H9 (cell line): Measurements from ENCODE around the gene OR6S1. TPM values are rescaled to one million over a fixed set of nuclear protein-coding genes. Genes with fewer than 3 reads are reported as not detected.

ENCODE experiments used
- DNase-seq: peaks from one replicate; pipeline ENCODE4 v3.0.0-alpha.2; 2017
- H2AFZ ChIP-seq: one replicate; pipeline ENCODE4 v1.6.1; 2013; ENCODE audit warnings: mild to moderate bottlenecking, low read length, control low read depth, moderate library complexity
- H2AK5ac ChIP-seq: 2 replicates; pipeline ENCODE4 v1.6.1; 2013; ENCODE audit warnings: low read length, control low read depth, mixed read lengths; ENCODE audit not compliant: insufficient read length
- H2BK120ac ChIP-seq: one replicate; pipeline ENCODE4 v1.6.1; 2013; ENCODE audit warnings: low read depth, mild to moderate bottlenecking, low read length, control low read depth, inconsistent platforms; ENCODE audit not compliant: poor library complexity, severe bottlenecking
- H2BK12ac ChIP-seq: 2 replicates; pipeline ENCODE4 v1.6.1; 2013; ENCODE audit warnings: low read length, control low read depth, mixed read lengths, low read depth; ENCODE audit not compliant: insufficient read length
- H2BK15ac ChIP-seq: 2 replicates; pipeline ENCODE4 v1.6.1; 2013; ENCODE audit warnings: low read depth, low read length, control low read depth
- H2BK20ac ChIP-seq: one replicate; pipeline ENCODE4 v1.6.1; 2013; ENCODE audit warnings: low read depth, mild to moderate bottlenecking, low read length, control low read depth, inconsistent platforms; ENCODE audit not compliant: poor library complexity, severe bottlenecking
- H2BK5ac ChIP-seq: 2 replicates; pipeline ENCODE4 v1.6.1; 2013; ENCODE audit warnings: low read length, control low read depth, mixed read lengths; ENCODE audit not compliant: insufficient read length
- H3K14ac ChIP-seq: 2 replicates; pipeline ENCODE4 v1.6.1; 2013; ENCODE audit warnings: low read length, control low read depth; ENCODE audit not compliant: insufficient read depth
- H3K18ac ChIP-seq: 2 replicates; pipeline ENCODE4 v1.6.1; 2013; ENCODE audit warnings: low read depth, mild to moderate bottlenecking, mixed read lengths, low read length, control low read depth; ENCODE audit not compliant: insufficient read length
- H3K23ac ChIP-seq: 2 replicates; pipeline ENCODE4 v1.6.1; 2013; ENCODE audit warnings: low read length, control low read depth, mixed read lengths, low read depth; ENCODE audit not compliant: insufficient read length
- H3K23me2 ChIP-seq: 2 replicates; pipeline ENCODE4 v1.6.1; 2013; ENCODE audit warnings: low read depth, mild to moderate bottlenecking, mixed read lengths, low read length, control low read depth; ENCODE audit not compliant: insufficient read length, poor library complexity, severe bottlenecking
- H3K27ac ChIP-seq: 2 replicates; pipeline ENCODE4 v1.5.1; 2013; ENCODE audit warnings: low read length, control low read depth, mixed read lengths, low read depth; ENCODE audit not compliant: insufficient read length
- H3K27me3 ChIP-seq: 2 replicates; pipeline ENCODE4 v1.6.1; 2013; ENCODE audit warnings: low read length, control low read depth, inconsistent platforms; ENCODE audit not compliant: insufficient read depth
- H3K4ac ChIP-seq: 2 replicates; pipeline ENCODE4 v1.6.1; 2013; ENCODE audit warnings: low read depth, mild to moderate bottlenecking, control low read depth, inconsistent platforms, low read length, moderate library complexity
- H3K4me1 ChIP-seq: 2 replicates; pipeline ENCODE4 v1.6.1; 2013; ENCODE audit warnings: low read length, control low read depth, inconsistent platforms; ENCODE audit not compliant: insufficient read depth
- H3K4me2 ChIP-seq: 2 replicates; pipeline ENCODE4 v1.6.1; 2013; ENCODE audit warnings: low read length, control low read depth, mixed read lengths; ENCODE audit not compliant: insufficient read length, insufficient read depth
- H3K56ac ChIP-seq: 2 replicates; pipeline ENCODE4 v1.6.1; 2013; ENCODE audit warnings: low read depth, mild to moderate bottlenecking, mixed read lengths, low read length, control low read depth; ENCODE audit not compliant: insufficient read length
- H3K79me1 ChIP-seq: 2 replicates; pipeline ENCODE4 v1.6.1; 2013; ENCODE audit warnings: low read depth, mild to moderate bottlenecking, moderate library complexity, low read length, control low read depth, inconsistent platforms; ENCODE audit not compliant: insufficient read depth, poor library complexity, severe bottlenecking
- H3K79me2 ChIP-seq: 2 replicates; pipeline ENCODE4 v1.6.1; 2013; ENCODE audit warnings: low read length, control low read depth, inconsistent platforms; ENCODE audit not compliant: insufficient read depth
- H3K9ac ChIP-seq: 2 replicates; pipeline ENCODE4 v1.6.1; 2013; ENCODE audit warnings: low read length, control low read depth, mixed read lengths; ENCODE audit not compliant: insufficient read length; ENCODE audit errors: extremely low read depth
- H3K9me3 ChIP-seq: one replicate; pipeline ENCODE4 v1.6.1; 2013; ENCODE audit warnings: low read depth, low read length, inconsistent platforms; ENCODE audit not compliant: control insufficient read depth
- H3T11ph ChIP-seq: one replicate; pipeline ENCODE4 v1.6.1; 2013; ENCODE audit warnings: mild to moderate bottlenecking, low read length, control low read depth, inconsistent platforms
- H4K20me1 ChIP-seq: one replicate; pipeline ENCODE4 v1.6.1; 2013; ENCODE audit not compliant: control insufficient read depth, insufficient read length, insufficient read depth
- H4K5ac ChIP-seq: 2 replicates; pipeline ENCODE4 v1.6.1; 2013; ENCODE audit warnings: low read depth, mild to moderate bottlenecking, mixed read lengths, low read length, control low read depth; ENCODE audit not compliant: insufficient read length
- H4K8ac ChIP-seq: replicated peaks from 2 replicates; pipeline ENCODE4 v1.6.1; 2013; ENCODE audit warnings: low read length, control low read depth, mixed read lengths, low read depth; ENCODE audit not compliant: insufficient read length
- H4K91ac ChIP-seq: 2 replicates; pipeline ENCODE4 v1.6.1; 2013; ENCODE audit warnings: low read depth, mild to moderate bottlenecking, moderate library complexity, mixed read lengths, low read length, control low read depth; ENCODE audit not compliant: insufficient read length
- H3K27ac Mint-ChIP-seq, 3 experiments: 2 replicates in 2 of 3; 3 replicates in 1 of 3; pipeline ENCODE4 v1.8.0; 2020 to 2021; ENCODE audit warnings: mixed read lengths in 3 of 3, mild to moderate bottlenecking in 1 of 3, moderate library complexity in 1 of 3
- H3K27me3 Mint-ChIP-seq: 2 replicates; pipeline ENCODE4 v1.8.0; 2021; ENCODE audit warnings: low read depth, mild to moderate bottlenecking, moderate library complexity, mixed read lengths
- H3K36me3 Mint-ChIP-seq, 3 experiments: 2 replicates in 2 of 3; 3 replicates in 1 of 3; pipeline ENCODE4 v1.8.0; 2020 to 2021; ENCODE audit warnings: low read depth in 3 of 3, mixed read lengths in 3 of 3; ENCODE audit not compliant: insufficient read depth in 1 of 3
- H3K4me1 Mint-ChIP-seq, 2 experiments: 2 replicates each; pipeline ENCODE4 v1.8.0; 2020; ENCODE audit warnings: mixed read lengths in 2 of 2
- H3K4me3 Mint-ChIP-seq, 2 experiments: 2 replicates in 1 of 2; 3 replicates in 1 of 2; pipeline ENCODE4 v1.8.0; 2020 to 2021; ENCODE audit warnings: mild to moderate bottlenecking in 2 of 2, mixed read lengths in 2 of 2, moderate library complexity in 1 of 2
- H3K9me3 Mint-ChIP-seq, 2 experiments: 2 replicates in 1 of 2; 3 replicates in 1 of 2; pipeline ENCODE4 v1.8.0; 2020; ENCODE audit warnings: mild to moderate bottlenecking in 2 of 2, mixed read lengths in 2 of 2, moderate library complexity in 1 of 2
- WGBS: extraction: QIAGEN DNeasy Blood & Tissue Kit; methylation state at CpG from one replicate; pipeline ENCODE4 v1.1.7; 2013; ENCODE audit warnings: missing lambda C conversion rate, low lambda C conversion rate, mixed read lengths; ENCODE audit not compliant: insufficient read length; ENCODE audit errors: extremely low coverage; 5-methylcytosine and 5-hydroxymethylcytosine counted together
- total RNA-seq: library from RNA; stranded (reverse); gene quantifications from 2 replicates; pipeline ENCODE4 v1.2.1, GENCODE V29; 2021
- TF ChIP-seq, protein P1 (sequence below): fragments of 200-600 bp; sonication (generic); conservative IDR thresholded peaks from 3 replicates; pipeline ENCODE4 v1.8.0; 2021; ENCODE audit warnings: antibody characterized with exemption, mild to moderate bottlenecking

Gene OR6S1
- total RNA-seq, 1 experiment from 2014 or later = not detected

DNA sequence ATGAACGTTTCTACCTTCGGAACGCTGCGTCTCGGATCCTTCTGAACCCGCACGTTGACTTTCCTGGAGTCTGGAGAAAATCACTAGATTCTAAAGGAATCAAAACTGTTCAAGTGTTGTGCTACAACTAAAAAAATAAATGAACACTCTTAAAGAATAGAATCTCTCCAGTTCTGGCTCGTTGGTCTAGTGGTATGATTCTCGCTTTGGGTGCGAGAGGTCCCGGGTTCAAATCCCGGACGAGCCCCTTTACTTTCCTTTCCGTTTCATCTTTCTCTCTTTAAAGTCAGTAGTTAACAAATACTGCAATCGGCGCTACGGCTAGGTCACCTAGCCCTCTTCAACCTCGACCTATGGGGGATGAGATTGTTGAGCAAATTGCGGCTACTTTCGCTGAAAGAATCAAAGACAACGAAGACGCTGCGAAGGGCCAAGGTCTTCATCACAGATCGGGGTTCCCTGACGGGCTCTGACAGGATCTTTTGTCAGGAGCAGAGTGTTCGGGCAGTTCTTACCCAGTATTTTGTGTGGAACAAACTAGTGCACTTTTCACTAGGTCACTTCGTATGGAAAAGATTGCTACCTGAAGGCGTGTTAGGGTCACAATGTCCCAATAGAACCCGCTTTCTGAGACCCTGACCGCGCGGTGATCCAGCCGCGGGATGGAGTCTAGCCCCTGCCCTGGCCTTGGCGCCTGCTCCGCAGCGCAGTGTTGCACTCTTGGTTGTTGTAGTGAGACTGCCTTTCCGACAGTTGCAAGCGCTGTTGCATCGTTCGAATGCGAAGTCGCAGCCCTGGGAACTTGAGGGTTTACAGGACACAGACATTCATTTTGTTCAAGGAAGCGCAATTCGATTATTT is 8.4 kb downstream of the OR6S1 start:
- Mint-ChIP-seq H3K4me1 (peaks cover 11 to 12% of the 10 kb centered on the region in 2 experiments), H3K27me3 (peaks cover 63% of the 10 kb centered on the region), H3K27ac (peak overlapping the region in 2 of 3 experiments; percentile 62 to 72; a peak in 3 of 7 replicates), H3K4me3 (peak overlapping the region; percentile 86 to 94), H3K36me3 (no peaks in the 10 kb centered on the region; a peak in 1 of 7 replicates), H3K9me3 (peaks cover 4 to 8% of the 10 kb centered on the region in 2 experiments; a peak in 4 of 5 replicates)
- H3K4me1 ChIP-seq = no peaks in the 10 kb centered on the region
- peak overlapping the region; percentile 5 for H3K9ac ChIP-seq
- no peak overlapping the region for H2BK120ac ChIP-seq
- H3K23me2 ChIP-seq = peaks cover 29% of the 10 kb centered on the region
- H4K5ac ChIP-seq = no peak overlapping the region
- no peaks in the 10 kb centered on the region for H3K79me2 ChIP-seq
- H4K8ac ChIP-seq = no peak overlapping the region
- H4K20me1 ChIP-seq = no peaks in the 10 kb centered on the region
- no peak overlapping the region for H3K18ac ChIP-seq
- H2BK5ac ChIP-seq = no peak overlapping the region
- no peak overlapping the region for H2AFZ ChIP-seq
- no peaks in the 10 kb centered on the region; the same call in 1 of the 2 replicates for H3K27me3 ChIP-seq
- no CpG with 5 or more reads among the region's 45 CpGs for WGBS
- no peak overlapping the region for H3K56ac ChIP-seq
- no peak overlapping the region for H3K14ac ChIP-seq
- peak overlapping the region; percentile 2 for H3K27ac ChIP-seq
- no peak overlapping the region for H3T11ph ChIP-seq
- H3K9me3 ChIP-seq = no peaks in the 10 kb centered on the region
- H3K79me1 ChIP-seq = no peaks in the 10 kb centered on the region
- no peak overlapping the region for H2BK20ac ChIP-seq
- no peak overlapping the region for H3K4ac ChIP-seq
- H3K23ac ChIP-seq = no peak overlapping the region
- H2BK12ac ChIP-seq = no peak overlapping the region
- no peak overlapping the region for H2AK5ac ChIP-seq
- peak overlapping the region; percentile 96 for H3K4me2 ChIP-seq
- DNase-seq = peak; percentile 92
- TF ChIP-seq, protein P1, sequence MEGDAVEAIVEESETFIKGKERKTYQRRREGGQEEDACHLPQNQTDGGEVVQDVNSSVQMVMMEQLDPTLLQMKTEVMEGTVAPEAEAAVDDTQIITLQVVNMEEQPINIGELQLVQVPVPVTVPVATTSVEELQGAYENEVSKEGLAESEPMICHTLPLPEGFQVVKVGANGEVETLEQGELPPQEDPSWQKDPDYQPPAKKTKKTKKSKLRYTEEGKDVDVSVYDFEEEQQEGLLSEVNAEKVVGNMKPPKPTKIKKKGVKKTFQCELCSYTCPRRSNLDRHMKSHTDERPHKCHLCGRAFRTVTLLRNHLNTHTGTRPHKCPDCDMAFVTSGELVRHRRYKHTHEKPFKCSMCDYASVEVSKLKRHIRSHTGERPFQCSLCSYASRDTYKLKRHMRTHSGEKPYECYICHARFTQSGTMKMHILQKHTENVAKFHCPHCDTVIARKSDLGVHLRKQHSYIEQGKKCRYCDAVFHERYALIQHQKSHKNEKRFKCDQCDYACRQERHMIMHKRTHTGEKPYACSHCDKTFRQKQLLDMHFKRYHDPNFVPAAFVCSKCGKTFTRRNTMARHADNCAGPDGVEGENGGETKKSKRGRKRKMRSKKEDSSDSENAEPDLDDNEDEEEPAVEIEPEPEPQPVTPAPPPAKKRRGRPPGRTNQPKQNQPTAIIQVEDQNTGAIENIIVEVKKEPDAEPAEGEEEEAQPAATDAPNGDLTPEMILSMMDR = no peak; the same call in 2 of the 3 replicates
- no peak overlapping the region for H2BK15ac ChIP-seq
- no peak overlapping the region for H4K91ac ChIP-seq
